HTR-8/SVneo (cell line): ENCODE results near the gene NPTXR.
"Not testable (repeated sequence)": the region's sequence is repeated elsewhere in the genome, so short reads cannot be mapped to it uniquely, and the experiment has no call there.

ENCODE experiments used
- DNase-seq: peaks from one replicate; pipeline ENCODE4 v3.0.0; 2011; ENCODE audit warnings: low spot score, mixed read lengths; ENCODE audit not compliant: insufficient read length
- FAIRE-seq: peaks from 2 replicates; lab custom pipeline; 2011; peaks lifted over from hg19 to GRCh38; lab: Jason Lieb, UNC

NPTXR gene

DNA sequence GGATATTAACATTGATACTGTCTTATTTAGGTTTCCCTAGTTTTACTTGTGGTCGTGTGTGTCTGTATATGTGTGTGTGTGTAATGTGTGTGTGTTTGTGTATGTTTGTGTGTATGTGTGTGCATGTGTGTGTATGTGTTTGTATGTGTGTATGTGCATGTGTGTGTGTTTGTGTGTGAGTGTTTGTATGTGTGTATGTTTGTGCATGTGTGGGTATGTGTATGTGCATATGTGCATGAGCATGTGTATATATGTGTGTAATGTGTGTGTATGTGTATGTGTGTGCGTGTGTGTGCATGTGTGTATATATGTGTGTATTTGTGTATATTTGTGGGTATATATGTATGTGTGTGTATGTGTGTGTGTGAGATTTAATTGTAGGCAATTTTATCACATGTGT lies 32.6 kb downstream of the NPTXR start:
- FAIRE-seq = peak; percentile 46

DNA sequence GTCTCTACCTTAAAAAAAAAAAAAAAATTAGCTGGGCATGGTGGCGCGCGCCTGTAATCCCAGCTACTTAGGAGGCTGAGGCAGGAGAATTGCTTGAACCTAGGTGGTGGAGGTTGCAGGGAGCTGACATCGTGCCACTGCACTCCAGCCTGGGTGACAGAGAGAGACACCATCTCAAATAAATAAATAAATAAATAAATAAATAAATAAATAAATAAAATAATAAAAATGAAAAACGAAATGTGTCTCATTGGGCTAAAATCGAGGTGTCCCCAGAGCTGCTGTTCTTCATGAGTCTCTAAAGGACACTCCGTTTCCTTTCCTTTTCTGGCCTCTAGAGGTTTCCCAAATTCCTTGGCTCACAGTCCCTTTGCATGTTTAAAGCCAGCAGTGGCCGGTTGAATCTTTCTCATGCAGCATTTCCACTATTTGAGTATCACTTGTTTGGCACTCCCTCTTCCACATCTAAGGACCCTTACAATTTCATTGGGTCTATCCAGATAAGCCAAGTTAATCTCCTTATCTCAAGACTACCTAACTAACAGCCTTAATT lies 38.7 kb downstream of the NPTXR start:
- not testable (repeated sequence) for DNase-seq, FAIRE-seq

More for the DNA sequence above, 32.6 kb downstream of the NPTXR start:
- DNase-seq = no peak

DNA sequence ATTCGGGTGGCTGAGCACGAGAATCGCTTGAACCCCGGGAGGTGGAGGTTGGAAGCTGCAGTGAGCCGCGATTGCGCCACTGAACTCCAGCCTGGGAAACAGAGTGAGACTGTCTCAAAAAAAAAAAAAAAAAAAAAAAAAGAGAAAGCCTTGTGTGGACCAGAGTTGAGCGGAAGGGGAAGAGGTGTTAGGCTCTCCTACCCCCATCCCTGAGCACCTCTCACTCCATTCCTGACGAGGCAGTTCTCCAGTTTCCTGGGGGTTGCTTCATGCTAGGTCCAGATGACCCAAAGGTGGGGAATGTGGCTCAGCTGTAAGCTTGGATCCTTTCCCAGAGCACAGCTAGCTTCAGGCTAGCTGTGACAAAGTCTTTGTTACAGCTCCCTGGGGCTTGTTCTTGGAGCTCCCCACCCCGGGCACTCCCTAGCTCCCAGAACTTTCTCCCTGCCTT lies 41.1 kb downstream of the NPTXR start:
- FAIRE-seq = no peak
- DNase-seq = peak; percentile 64

- no peak for DNase-seq
- FAIRE-seq = no peak
These were observed 44.4 kb downstream of the NPTXR start for GRCh38 chr22:38799265-38800002.

DNA sequence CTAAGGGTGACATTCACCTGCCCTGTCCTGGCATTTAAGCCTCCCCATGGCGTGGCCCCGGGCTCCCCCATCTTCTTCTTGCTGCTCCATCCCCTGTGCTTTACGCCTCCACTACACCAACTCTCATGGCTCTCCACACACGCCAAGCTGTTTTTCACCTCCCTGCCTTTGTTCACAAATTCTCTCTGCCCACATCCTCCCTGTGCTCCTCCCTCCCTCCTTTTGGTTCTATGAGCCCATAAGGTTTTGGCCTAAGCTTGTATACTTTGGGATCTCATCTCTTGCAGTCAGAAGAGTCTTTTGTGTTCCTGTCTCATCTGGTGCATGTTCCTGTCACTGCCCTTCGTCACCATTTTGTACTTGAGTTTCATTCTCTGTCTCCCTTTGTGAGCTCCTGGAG lies 45.3 kb downstream of the NPTXR start:
- DNase-seq = no peak
- FAIRE-seq = no peak

GRCh38 chr22:38796262-38796957 lies 47.4 kb downstream of the NPTXR start:
- DNase-seq = no peak
- FAIRE-seq = no peak

DNA sequence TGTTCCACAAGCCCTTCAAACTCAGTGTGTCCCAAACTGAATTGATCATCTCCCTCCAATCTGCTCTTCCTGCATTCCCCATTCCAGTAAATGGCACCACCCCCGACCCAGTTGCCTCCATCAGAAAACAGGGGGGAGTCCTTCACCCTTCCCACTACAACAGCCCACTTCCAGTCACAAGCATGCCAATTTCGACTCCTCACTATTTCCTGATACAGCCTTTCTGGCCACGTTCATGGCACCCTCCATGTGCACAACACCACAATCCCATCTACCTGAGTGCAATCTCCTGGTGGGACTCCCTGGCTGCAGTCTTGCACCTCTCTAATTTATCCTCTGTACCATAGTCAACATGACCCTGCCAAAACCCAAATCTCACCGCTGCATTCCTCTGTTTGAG lies 48.3 kb downstream of the NPTXR start:
- FAIRE-seq (no peak), DNase-seq (no peak)

DNA sequence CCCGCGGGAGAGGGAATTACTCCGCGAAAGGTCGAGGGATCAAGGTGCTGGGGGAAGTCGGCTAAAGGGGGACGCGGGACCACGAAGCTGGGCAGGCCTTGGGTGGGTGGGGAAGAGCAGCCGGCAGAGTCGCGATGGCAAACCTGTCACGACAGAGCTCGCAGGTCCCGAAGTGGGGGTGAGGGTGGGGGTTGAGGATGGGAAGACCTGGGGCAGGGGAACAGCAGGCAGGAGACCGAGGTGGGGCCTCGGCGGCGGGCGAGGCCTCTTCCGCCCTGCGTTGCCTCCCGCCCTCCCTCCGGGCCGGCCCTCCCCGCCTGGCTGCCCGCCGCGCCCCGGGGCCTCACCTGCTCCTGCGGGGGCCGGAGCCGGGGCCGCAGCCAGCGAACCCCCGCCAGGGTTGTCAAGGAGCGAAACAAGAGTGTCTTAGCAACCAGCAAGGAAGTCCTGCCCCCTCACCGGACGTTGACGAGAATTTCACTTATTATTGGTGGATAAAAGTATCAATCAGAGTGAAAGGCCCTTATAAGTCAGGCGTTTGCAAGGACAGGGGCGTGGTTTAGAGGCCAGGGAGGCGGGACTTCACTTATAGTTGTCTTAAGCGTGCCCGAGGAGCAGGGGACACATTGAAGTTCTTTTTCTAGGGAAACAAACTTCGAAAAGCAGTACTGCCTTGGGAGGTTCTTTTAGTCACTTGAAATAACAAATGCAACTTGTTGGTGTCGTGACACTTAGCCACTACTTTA lies 49.9 kb downstream of the NPTXR start, which contains the start of gene DNAL4:
Gene DNAL4, minus strand, starts transcription at position 423 of the 746 bp plus-strand sequence. CDS start 11,412 bp downstream, outside the sequence.
- DNase-seq = peak; percentile 94
- FAIRE-seq = peak; percentile 49

DNA sequence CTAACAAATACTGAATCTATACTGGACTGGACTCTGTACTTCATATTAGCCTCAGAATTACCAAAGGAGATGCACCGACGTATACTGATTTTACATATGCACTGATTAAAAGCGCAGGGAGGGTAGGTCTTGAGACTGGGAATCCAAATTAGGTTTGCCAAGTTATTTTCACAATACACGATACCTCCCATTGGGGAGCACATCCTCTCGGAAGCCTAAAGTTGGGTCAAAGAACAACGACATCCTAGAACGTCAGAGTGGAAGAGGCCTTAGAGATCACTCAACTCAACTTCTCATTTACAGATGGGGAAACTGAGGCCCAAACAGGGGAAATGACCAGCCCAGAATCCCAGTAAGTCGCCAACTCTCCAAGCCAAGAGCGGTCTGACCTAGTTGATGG lies 50.5 kb downstream of the NPTXR start:
- no peak for FAIRE-seq
- DNase-seq = no peak

DNA sequence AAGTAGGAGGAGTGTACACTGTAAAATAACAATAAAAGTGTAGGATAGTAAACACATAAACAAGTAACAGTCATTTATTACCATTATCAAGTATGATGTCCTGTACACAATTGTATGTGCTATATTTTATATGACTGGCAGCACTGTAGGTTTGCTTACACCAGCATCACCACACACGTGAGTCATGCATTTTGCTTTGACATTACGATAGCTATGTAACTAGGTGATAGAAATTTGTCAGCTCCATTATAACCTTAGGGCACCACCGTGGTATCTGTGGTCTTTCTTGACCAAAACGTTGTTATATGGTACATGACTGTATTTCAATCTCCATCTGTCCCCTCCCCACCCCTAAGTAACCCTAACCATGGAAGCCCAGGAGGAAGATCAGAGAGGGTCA lies 51.0 kb downstream of the NPTXR start:
- FAIRE-seq (no peak), DNase-seq (no peak)

DNA sequence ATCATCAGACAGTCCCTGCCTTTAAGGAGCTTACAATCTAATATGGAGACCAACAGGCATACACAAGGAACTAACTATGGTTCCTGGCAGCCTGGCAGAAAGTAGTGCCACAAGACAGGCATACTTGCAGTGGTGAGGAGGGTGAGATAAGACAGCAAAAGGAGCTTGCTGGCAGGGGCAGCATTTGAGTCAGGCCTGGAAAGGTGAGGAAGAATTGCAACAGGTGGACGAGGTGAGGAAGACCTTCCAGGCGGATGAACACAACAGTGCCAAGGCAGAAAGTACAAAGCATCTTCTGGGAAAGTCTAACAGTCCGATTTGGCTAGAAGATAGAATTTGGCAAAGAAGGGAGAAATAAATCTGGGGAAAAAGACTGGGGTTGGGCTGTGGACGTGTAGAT lies 54.2 kb downstream of the NPTXR start:
- FAIRE-seq (no peak), DNase-seq (no peak)

DNA sequence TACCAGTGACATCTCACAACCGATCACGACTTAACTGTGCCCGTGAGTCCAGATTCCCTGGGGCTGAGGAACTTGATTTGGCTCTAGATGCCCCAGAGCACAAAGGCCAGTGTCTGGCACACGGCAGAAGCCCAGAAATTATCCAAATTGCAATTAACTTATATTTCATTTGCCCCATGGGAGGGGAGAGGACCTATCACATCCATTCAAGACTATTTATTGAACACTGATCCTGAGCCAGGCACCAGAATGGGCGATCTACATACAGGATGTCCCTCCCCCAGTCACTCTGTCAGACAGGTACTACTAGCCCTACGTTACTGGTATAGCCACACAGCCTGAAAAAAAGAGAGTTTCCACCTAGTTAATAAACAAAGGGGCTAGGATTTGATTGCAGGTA lies 55.0 kb downstream of the NPTXR start:
- FAIRE-seq (no peak), DNase-seq (no peak)

DNA sequence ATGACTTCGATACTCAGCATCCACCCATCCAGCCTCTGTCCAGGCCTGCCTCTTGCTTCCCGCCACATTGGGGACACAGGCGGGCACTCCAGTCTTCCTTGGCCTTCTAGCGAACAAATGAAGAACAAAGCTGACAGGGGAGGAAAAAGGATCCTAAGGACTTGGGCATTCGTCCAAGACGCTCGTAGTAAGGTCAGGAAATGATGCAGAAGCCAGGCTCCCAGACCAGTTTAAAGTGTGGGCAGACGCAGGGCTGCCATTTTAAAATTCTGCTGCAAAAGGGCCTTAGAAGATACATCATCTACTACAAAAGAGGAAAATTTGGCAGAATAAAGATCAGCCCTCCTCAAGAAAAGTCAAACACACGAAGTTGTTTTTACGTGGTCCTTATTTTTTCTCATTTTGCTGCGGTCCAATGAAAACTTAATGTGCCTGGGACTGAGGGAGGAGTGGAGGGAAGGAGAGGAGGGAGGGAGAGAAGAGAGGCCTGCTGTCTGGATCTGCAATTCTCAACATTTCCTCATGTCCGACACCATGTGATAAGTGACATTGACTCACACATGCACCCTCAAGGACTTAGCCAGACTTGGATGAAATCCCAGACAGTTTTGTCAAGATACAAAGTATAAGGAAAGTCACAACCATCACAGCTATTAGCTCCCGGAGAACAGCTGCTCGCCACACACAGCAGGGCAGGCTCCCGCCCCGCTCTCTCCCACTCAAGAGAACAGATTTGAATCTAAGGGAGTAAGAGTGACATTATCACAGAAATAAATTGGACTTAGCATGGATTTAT lies 55.6 kb downstream of the NPTXR start:
- DNase-seq = peak; percentile 12
- FAIRE-seq = no peak

DNA sequence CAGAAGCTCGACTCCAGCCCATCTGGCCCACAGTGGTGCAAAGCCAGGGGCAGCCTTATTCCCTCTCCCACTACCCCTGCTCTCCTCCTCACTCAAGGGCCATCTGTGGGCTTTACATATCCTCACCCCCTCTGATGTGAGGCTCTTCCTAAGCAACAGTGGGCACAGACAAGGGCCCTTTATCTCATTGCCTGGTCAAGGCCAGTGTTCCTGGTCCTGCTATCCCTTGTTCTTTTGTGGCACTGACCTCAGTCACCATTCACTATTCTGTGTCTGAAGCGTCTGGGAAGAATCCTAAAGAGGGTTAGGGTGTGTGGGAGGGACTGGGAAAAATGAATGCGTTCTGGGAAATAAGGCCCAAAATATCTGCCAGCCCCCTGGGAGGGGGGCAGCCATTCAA lies 57.2 kb downstream of the NPTXR start:
- FAIRE-seq (no peak), DNase-seq (no peak)

GRCh38 chr22:38784856-38785255 lies 59.0 kb downstream of the NPTXR start:
- DNase-seq (no peak), FAIRE-seq (no peak)

DNA sequence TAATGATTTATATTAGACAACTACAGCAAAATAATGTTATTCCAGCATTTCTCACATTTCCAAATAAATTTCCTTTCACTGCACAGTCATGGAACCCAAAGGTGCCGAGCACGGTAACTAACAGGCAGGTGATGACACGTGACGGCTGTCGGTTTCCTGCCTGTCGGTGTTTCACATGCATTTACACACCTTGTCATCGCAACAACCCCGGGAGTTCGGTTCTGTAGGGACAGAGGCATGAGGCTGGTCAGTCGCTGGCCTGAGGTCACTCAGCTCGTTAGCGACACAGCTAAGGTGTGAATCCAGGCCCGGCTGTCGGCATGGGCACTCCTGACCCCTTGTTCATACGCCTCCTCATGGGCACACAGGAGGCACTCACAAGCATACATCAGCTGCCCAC lies 59.8 kb downstream of the NPTXR start:
- no peak for FAIRE-seq
- no peak for DNase-seq

- no peak for DNase-seq
- FAIRE-seq = no peak
These were observed 60.7 kb downstream of the NPTXR start for GRCh38 chr22:38783095-38783615.

DNA sequence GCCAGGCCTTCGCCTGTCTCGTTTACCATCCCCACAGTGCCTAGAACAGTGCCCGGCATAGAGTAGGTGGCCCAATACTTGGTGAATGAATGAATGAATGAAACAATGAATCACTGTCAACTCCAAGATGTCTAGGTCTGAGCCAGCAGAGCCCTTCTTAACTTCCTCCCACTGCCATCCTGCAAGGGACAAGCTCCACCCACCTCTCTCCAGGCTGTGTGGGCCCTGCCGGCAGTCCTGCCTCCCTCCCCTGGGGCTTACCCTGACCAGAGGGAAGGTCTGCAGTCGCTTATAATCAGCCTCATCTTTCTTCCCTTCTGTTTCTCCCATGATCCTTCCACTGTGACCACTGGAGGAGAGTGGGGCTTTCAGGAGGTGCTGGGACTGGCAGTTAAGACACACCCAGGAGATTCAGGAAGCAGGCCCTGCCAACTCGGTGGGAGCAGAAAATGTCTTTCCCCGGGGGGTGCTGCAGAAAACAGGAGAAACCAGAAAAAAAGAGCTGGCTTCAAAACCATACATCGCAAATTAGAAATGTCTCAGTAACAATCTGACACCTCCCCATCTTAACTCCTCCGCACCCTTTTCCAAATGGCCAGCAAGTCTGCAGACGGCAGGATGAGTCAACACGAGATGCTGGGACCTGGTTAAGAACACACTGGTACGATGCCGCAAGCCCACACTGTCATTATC lies 61.3 kb downstream of the NPTXR start:
- no peak for DNase-seq
- no peak for FAIRE-seq

GRCh38 chr22:38781033-38781432 lies 62.8 kb downstream of the NPTXR start:
- DNase-seq (no peak), FAIRE-seq (no peak)
